COR-L47 (cell line): Measurements from ENCODE around the gene TRRAP.

Source experiments
- DNase-seq: peaks from one replicate; lab custom pipeline; 2025; lab: John Stamatoyannopoulos, UW

The TRRAP gene

GRCh38 chr7:98990356-98990755, 112.0 kb downstream of the TRRAP start:
- no peak for DNase-seq

- DNase-seq, result no peak
Measured at GRCh38 chr7:98991141-98991540, 112.8 kb downstream of the TRRAP start.

- DNase-seq, result no peak
Measured at GRCh38 chr7:98992076-98992475, 113.7 kb downstream of the TRRAP start.

- no peak for DNase-seq
Measured at GRCh38 chr7:98993024-98993897, 114.9 kb downstream of the TRRAP start.

- no peak for DNase-seq
Measured at GRCh38 chr7:98994046-98994944, 116.0 kb downstream of the TRRAP start.

GRCh38 chr7:98995111-98995510, 116.8 kb downstream of the TRRAP start:
- no peak for DNase-seq

- DNase-seq, result no peak
Measured at GRCh38 chr7:98995523-98996149, 117.3 kb downstream of the TRRAP start.

- no peak for DNase-seq
Measured at GRCh38 chr7:98996150-98996552, 117.8 kb downstream of the TRRAP start.

- no peak for DNase-seq
Measured at GRCh38 chr7:98997846-98998245, 119.5 kb downstream of the TRRAP start.

- DNase-seq, result no peak
Measured at GRCh38 chr7:98998821-98999725, 120.7 kb downstream of the TRRAP start.

- DNase-seq, result no peak
Measured at GRCh38 chr7:99000196-99000903, 122.0 kb downstream of the TRRAP start.

- DNase-seq, result no peak
Measured at GRCh38 chr7:99000904-99001465, 122.7 kb downstream of the TRRAP start.

- DNase-seq, result no peak
Measured at GRCh38 chr7:99001482-99002147, 123.3 kb downstream of the TRRAP start.

- no peak for DNase-seq
Measured at GRCh38 chr7:99002148-99002826, 124.0 kb downstream of the TRRAP start.

- no peak for DNase-seq
Measured at GRCh38 chr7:99002827-99003212, 124.5 kb downstream of the TRRAP start.

GRCh38 chr7:99003419-99003818, 125.1 kb downstream of the TRRAP start:
- no peak for DNase-seq

- DNase-seq, result no peak
Measured at GRCh38 chr7:99004216-99004615, 125.9 kb downstream of the TRRAP start.

- DNase-seq, result no peak
Measured at GRCh38 chr7:99004781-99005500, 126.6 kb downstream of the TRRAP start.

- DNase-seq, result no peak
Measured at GRCh38 chr7:99005776-99006175, 127.4 kb downstream of the TRRAP start.
